HepG2 (cell line): ENCODE measurements around the gene MAMSTR. TPM values are rescaled to one million over a fixed set of nuclear protein-coding genes. Genes with fewer than 3 reads are reported as not detected.

Experiments
- ATAC-seq: fragments of 200-7000 bp; cut with Tn5 transposase; 3 replicates; pipeline ENCODE4 v1.9.1; 2020; ENCODE audit warnings: mild to moderate bottlenecking, moderate library complexity
- BruUV-seq: library from RNA; stranded (reverse); fragments of 400-500 nt; replicated peaks from 2 replicates; lab custom pipeline; 2021; lab: Mats Ljungman, UMichigan
- CTCF ChIA-PET: fragments of 300-600 bp; formaldehyde crosslinking; extraction: SDS; loops from one replicate; lab custom pipeline; 2021; ENCODE audit warnings: low total read pairs, inconsistent platforms, low intra/inter-chr PET ratio; lab: Yijun Ruan, JAX
- POLR2A ChIA-PET: fragments of 350-600 bp; sonication (Branson Sonifier 250); formaldehyde crosslinking; loops from one replicate; lab custom pipeline; 2020; ENCODE audit warnings: antibody characterized with exemption, inconsistent platforms; lab: Yijun Ruan, JAX
- DNase-seq: peaks from one replicate; pipeline ENCODE4 v3.0.0-alpha.2; 2015; ENCODE audit warnings: low spot score
- FAIRE-seq: peaks from 3 replicates; lab custom pipeline; 2011; peaks lifted over from hg19 to GRCh38; lab: Jason Lieb, UNC
- H2AFZ ChIP-seq: one replicate; pipeline ENCODE4 v1.6.1; 2011; ENCODE audit warnings: low read length, inconsistent platforms
- H3K27ac ChIP-seq: fragments of 300-600 bp; 3 replicates; pipeline ENCODE4 v1.8.0; 2011; ENCODE audit warnings: mixed run types, mild to moderate bottlenecking, mixed read lengths, low read length, inconsistent platforms; ENCODE audit not compliant: insufficient read depth; ENCODE audit errors: extremely low read length
- H3K27me3 ChIP-seq, 2 experiments: fragments of 200-600 bp in 1 of 2; 2 replicates in 1 of 2; 3 replicates in 1 of 2; pipeline versions ENCODE4 v1.6.0 to v1.8.0; 2011; ENCODE audit warnings: low read length in 2 of 2, mild to moderate bottlenecking in 2 of 2, moderate library complexity in 2 of 2, inconsistent platforms in 1 of 2; ENCODE audit not compliant: insufficient read depth in 2 of 2, control insufficient read depth in 1 of 2
- H3K36me3 ChIP-seq, 2 experiments: fragments of 200-600 bp in 1 of 2; replicated peaks in 1 of 2; 2 replicates in 1 of 2; 3 replicates in 1 of 2; pipeline versions ENCODE4 v1.5.1 to v1.8.0; 2011; ENCODE audit warnings: low read length in 2 of 2, inconsistent platforms in 1 of 2; ENCODE audit not compliant: insufficient read depth in 2 of 2, control insufficient read depth in 1 of 2
- H3K4me1 ChIP-seq: 2 replicates; pipeline ENCODE4 v1.5.1; 2012; ENCODE audit warnings: low read length, inconsistent platforms; ENCODE audit not compliant: insufficient read depth
- H3K4me2 ChIP-seq: 2 replicates; pipeline ENCODE4 v1.6.0; 2011; ENCODE audit warnings: low read depth, low read length, inconsistent platforms
- H3K4me3 ChIP-seq, 3 experiments: fragments of 200-600 bp in 1 of 3; sonication (generic), shearing (Covaris generic) in 1 of 3; replicated peaks in 1 of 3; 2 replicates each; pipeline ENCODE4 v1.5.1; 2011 to 2016; ENCODE audit warnings: low read length in 3 of 3, inconsistent platforms in 2 of 3, low read depth in 2 of 3, mild to moderate bottlenecking in 2 of 3, control low read depth in 1 of 3, mixed read lengths in 1 of 3; ENCODE audit not compliant: insufficient read depth in 1 of 3
- H3K79me2 ChIP-seq: one replicate; pipeline ENCODE4 v1.6.1; 2011; ENCODE audit warnings: low read length, inconsistent platforms; ENCODE audit not compliant: insufficient read depth
- H3K9ac ChIP-seq: 2 replicates; pipeline ENCODE4 v1.6.0; 2011; ENCODE audit warnings: mild to moderate bottlenecking, low read depth, low read length, inconsistent platforms; ENCODE audit not compliant: insufficient read depth
- H3K9me3 ChIP-seq: 2 replicates; pipeline ENCODE4 v1.5.1; 2012; ENCODE audit warnings: mild to moderate bottlenecking, low read length
- H4K20me1 ChIP-seq: 2 replicates; pipeline ENCODE4 v1.6.0; 2011; ENCODE audit warnings: inconsistent platforms, mild to moderate bottlenecking, low read length, moderate library complexity; ENCODE audit not compliant: insufficient read depth
- HNF4A ChIP-seq: sonication (generic); formaldehyde crosslinking; IDR thresholded peaks from 2 replicates; pipeline ENCODE4 v1.4.0; 2020; ENCODE audit warnings: missing genetic modification reagents
- IRF9 ChIP-seq: sonication (generic); formaldehyde crosslinking; IDR thresholded peaks from 2 replicates; pipeline ENCODE4 v1.8.0; 2022; ENCODE audit warnings: missing genetic modification reagents, mild to moderate bottlenecking, borderline replicate concordance
- KIAA2018 ChIP-seq: sonication (generic); formaldehyde crosslinking; IDR thresholded peaks from 2 replicates; pipeline ENCODE4 v1.5.0; 2020; ENCODE audit warnings: mild to moderate bottlenecking, missing genetic modification reagents, borderline replicate concordance
- NR2F6 ChIP-seq, 2 experiments: IDR thresholded peaks; 2 replicates each; pipeline ENCODE4 v1.6.1; 2016; ENCODE audit warnings: antibody characterized with exemption in 1 of 2, mild to moderate bottlenecking in 1 of 2
- SOX6 ChIP-seq, 2 experiments: fragments of 450-650 bp in 1 of 2; sonication (generic) in 1 of 2; formaldehyde crosslinking in 1 of 2; IDR thresholded peaks; 2 replicates each; pipeline versions ENCODE4 v1.4.0 to v1.6.1; 2017 to 2020; ENCODE audit warnings: antibody characterized with exemption in 1 of 2, mild to moderate bottlenecking in 1 of 2, missing genetic modification reagents in 1 of 2
- UBTF ChIP-seq: sonication (generic); formaldehyde crosslinking; IDR thresholded peaks from 2 replicates; pipeline ENCODE4 v1.4.0; 2020; ENCODE audit warnings: mild to moderate bottlenecking, missing genetic modification reagents
- ZBTB33 ChIP-seq: sonication (generic); formaldehyde crosslinking; IDR thresholded peaks from 2 replicates; pipeline ENCODE4 v1.4.0; 2020; ENCODE audit warnings: missing genetic modification reagents
- ZNF879 ChIP-seq: sonication (generic); formaldehyde crosslinking; IDR thresholded peaks from 2 replicates; pipeline ENCODE4 v1.8.1; 2023; ENCODE audit warnings: missing genetic modification reagents
- WGBS: methylation state at CpG from one replicate; pipeline ENCODE4 v1.1.6; 2017; ENCODE audit warnings: low lambda C conversion rate; 5-methylcytosine and 5-hydroxymethylcytosine counted together
- in situ Hi-C: cut with HindIII; loops from 2 replicates; pipeline ENCODE4 v1.10.0; 2017; ENCODE audit warnings: low pct_unique_long_range_greater_than_20kb; ENCODE audit not compliant: extremely low pct_ligation_motif_present
- intact Hi-C: fragments of 100-400 bp; cut with micrococcal nuclease; formaldehyde crosslinking; loops from one replicate; pipeline ENCODE4 v1.10.0; 2022; ENCODE audit not compliant: unreplicated experiment
- polyA plus RNA-seq, 8 experiments: library from polyadenylated mRNA; depleted of rRNA in 3 of 8; stranded (reverse) in 7 of 8; unstranded in 1 of 8; fragments of >200 nt; fragmentation: Illumina TruSeq in 4 of 8; extraction: Trizol in 4 of 8; gene quantifications; 2 replicates each; pipeline versions ENCODE4 v1.2.1 to v1.2.3, GENCODE V29; 2011 to 2016; ENCODE audit warnings: low read depth in 4 of 8, missing spikeins in 1 of 8, mixed read lengths in 1 of 8; ENCODE audit not compliant: insufficient read depth in 1 of 8
- total RNA-seq, 5 experiments: library from RNA; depleted of rRNA; stranded (reverse); fragments of >200 nt; fragmentation: Illumina TruSeq; extraction: Trizol; gene quantifications; 2 replicates each; pipeline ENCODE4 v1.2.3, GENCODE V29; 2016; ENCODE audit warnings: low read depth in 1 of 5

MAMSTR gene
- total and polyA plus RNA-seq, 2 of the 13 experiments (the other 11 are each of a cell fraction or from before 2014, with no cell fraction given) = 2.2 to 2.4 TPM

GRCh38 chr19:48680436-48681126 lies 38.9 kb downstream of the MAMSTR start:
- intact Hi-C loops (loop anchor here (2.0 kb wide), 1 partner anchor 34 kb away; the partner anchor contains the start of gene CA11), in situ Hi-C loops (no loop called here)
- ATAC-seq = peak; percentile 52
- H2AFZ ChIP-seq = no peak overlapping the region
- ChIA-PET CTCF (no interaction called here), POLR2A (interaction anchor here (1.4 kb wide), 1 partner anchor 14 kb away, joined by 4 read pairs; the partner anchor contains the start of gene FUT2)
- no peaks in the 10 kb centered on the region for H3K79me2 ChIP-seq
- no peaks in the 10 kb centered on the region for H3K9me3 ChIP-seq
- no peak overlapping the region for H3K27ac ChIP-seq
- H3K4me3 ChIP-seq = no peak overlapping the region
- 70% methylated on average over 25 of the region's 45 CpGs for WGBS
- BruUV-seq = no TSS peak
- peaks cover 45% of the 10 kb centered on the region for H3K4me1 ChIP-seq
- no peaks in the 10 kb centered on the region for H3K36me3 ChIP-seq
- 0 out of 5 replicates have a peak, but pooled peaks cover 0 to 3% of the 10 kb centered on the region in 2 experiments for H3K27me3 ChIP-seq
- FAIRE-seq = no peak
- H3K9ac ChIP-seq = no peak overlapping the region
- H4K20me1 ChIP-seq = no peaks in the 10 kb centered on the region
- peak overlapping the region; percentile 6; the same call in 1 of the 2 replicates for H3K4me2 ChIP-seq
- DNase-seq = no peak
- TF ChIP-seq SOX6 (IDR thresholded peaks at IDR 0.05) = no peak
- TF ChIP-seq SOX6 (CRISPR knock-in tag; IDR thresholded peaks at IDR 0.05) = peak; percentile 28; the same call in 1 of the 2 replicates
- TF ChIP-seq UBTF (CRISPR knock-in tag) = 0 out of 2 replicates have a peak, but pooled peaks have one; percentile 22
- peak; percentile 76 for TF ChIP-seq ZBTB33 (CRISPR knock-in tag)
- TF ChIP-seq ZNF879 = no peak
- TF ChIP-seq KIAA2018 (CRISPR knock-in tag) = no peak
- TF ChIP-seq HNF4A (CRISPR knock-in tag) = peak; percentile 77
- TF ChIP-seq NR2F6 (IDR thresholded peaks at IDR 0.05) = no peak
- TF ChIP-seq NR2F6 (CRISPR knock-in tag; IDR thresholded peaks at IDR 0.05) = peak; percentile 17; the same call in 1 of the 2 replicates
- no peak for TF ChIP-seq IRF9 (CRISPR knock-in tag)
